DND-41 (cell line): Measurements from ENCODE around the gene CDCA5.

Experiments used
- CTCF ChIP-seq: IDR thresholded peaks from 2 replicates; pipeline ENCODE4 v1.5.1; 2012; ENCODE audit warnings: borderline replicate concordance, low read length, moderate library complexity, mild to moderate bottlenecking; ENCODE audit not compliant: poor library complexity, severe bottlenecking; ENCODE audit errors: extremely low read depth
- EZH2 ChIP-seq: IDR thresholded peaks from 3 replicates; pipeline ENCODE4 v1.6.1; 2012; ENCODE audit warnings: borderline replicate concordance, low read depth, mild to moderate bottlenecking, moderate library complexity, low read length, inconsistent platforms; ENCODE audit not compliant: severe bottlenecking

DNA sequence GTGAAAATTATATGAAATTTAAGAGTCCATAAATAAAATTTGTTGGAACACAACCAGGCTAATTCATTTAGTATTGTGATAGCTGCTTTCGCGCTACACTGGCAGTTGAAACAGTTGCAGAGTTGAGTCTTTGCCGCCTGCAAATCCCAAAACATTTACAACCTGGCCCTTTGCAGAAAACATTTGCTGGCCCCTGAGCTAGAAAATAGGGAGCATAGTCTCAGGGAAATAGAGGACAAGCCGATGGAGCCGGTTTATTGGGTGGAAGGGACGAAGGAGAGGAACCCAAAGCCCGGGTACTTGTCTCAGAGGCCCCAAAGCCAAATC lies 43.4 kb downstream of the CDCA5 start:
- no peak for TF ChIP-seq CTCF
- TF ChIP-seq EZH2, result no peak
